ENCODE results near the gene PASK.

Gene PASK

GRCh38 chr2:241081643-241082340 lies 67.5 kb downstream of the PASK start:
- no peak for DNase-seq (ENCODE audit: low read depth)

GRCh38 chr2:241081190-241081642 lies 68.1 kb downstream of the PASK start:
- DNase-seq (ENCODE audit: low read depth): no peak

DNA sequence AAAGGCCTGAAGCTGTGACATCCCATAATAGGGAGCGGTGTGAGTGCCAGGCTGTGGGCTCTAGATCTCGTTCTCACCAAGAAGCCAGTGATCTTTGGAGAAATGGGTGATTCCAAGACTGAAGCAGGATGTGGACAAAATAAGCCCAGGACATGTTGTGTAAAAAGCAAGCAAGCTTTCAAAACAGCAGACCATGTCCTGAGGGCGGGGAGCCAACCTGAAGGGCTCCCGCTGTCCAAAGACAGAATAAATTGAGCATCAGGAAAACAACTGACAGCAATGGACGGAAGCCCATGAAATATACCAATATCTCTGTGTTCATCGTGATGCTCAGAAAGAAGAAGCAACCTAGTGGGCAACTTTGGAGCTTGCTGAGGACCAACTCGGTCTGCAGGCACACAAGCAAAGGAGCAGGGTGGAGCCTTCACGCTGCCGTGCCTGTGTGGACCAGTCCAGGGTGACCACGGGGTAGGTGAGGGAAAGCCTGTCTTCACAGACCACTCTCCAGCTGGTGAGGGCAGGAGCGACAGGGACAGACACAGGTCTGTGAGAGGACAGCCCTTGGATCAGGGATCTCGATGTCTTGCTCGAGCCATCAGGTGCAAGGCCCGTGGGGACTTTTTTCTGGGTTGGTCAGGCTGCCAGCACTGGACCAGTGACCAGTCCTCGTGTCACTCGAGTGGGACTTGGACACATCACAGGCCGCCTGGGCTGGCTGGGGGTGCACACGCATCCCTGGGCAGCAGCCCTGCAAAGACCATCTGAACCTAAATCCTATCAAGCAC lies 68.7 kb downstream of the PASK start:
- DNase-seq (ENCODE audit: low read depth): no peak

DNA sequence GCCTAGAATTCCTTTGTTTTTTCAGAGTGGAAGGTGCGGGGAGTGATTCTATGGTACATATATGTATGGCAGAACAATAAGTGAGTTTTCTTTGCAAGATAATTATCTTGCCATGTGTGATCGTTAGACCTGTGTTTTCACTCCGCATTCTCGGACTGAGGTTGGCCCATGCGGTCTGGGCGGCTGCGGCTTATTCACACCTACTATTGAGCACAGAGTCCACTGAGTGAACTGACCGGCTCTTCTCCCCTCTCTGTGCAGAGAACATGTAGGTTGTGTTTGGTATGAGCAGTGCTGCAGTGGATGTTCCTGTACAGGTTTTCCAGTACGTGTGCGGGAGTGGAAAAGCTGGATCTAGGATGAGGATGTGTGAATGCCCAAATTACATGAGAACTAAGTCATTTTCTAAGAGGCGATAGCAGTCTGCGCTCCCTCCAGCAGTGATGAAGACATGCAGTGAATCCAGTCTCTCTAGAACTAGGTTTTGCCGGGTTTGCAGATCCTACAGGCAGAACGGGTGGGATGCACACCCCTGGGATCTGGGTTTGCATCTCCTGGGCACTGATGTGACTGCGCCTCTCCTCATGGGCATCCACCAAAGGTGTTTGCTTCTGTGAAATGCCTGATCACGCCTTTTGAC lies 74.3 kb downstream of the PASK start:
- DNase-seq (ENCODE audit: low read depth): no peak

- DNase-seq (ENCODE audit: low read depth): no peak
These were observed 75.0 kb downstream of the PASK start for GRCh38 chr2:241074065-241074818.

DNA sequence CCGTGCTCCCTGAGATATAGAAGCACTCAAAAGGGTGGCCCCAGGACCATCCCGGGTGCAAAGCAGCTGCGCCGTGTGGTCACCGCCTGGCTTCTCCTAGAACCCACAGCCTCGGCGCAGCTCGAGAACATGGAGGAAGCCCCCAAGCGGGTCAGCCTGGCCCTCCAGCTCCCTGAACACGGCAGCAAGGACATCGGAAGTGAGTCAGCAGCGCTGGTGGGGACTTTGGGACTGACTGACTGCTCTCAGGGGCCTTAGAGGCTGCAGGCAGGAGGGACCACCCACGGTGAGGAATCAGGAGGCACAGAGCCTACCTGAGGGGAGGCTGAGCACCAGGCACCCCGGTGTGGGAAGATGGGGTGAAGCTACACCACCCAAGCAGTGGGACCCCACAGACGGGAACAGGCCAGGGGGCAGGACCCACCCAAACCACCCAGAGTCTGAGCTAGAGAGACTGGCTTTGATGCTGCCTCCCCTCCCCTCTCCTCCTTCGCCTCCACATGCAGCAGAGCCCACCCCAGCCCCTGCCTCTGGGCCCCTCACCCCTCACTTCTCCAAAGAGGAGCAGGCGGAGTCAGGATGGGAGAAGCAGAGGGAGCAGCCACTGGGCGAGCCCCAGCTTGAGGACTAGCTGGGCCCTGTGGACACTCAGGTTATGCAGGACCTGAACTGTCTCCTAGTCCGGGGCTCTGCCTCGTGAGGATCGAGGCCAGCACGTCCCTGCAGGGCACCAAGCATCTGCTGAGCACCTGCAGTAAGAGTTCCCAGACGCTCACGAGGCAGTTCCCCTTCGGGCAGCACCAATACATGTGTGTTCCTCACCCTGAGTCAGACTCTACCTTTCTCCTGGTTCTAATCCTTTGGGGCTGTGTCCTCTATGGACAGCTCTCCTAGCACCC lies 75.9 kb downstream of the PASK start:
- DNase-seq (ENCODE audit: low read depth): no peak

DNA sequence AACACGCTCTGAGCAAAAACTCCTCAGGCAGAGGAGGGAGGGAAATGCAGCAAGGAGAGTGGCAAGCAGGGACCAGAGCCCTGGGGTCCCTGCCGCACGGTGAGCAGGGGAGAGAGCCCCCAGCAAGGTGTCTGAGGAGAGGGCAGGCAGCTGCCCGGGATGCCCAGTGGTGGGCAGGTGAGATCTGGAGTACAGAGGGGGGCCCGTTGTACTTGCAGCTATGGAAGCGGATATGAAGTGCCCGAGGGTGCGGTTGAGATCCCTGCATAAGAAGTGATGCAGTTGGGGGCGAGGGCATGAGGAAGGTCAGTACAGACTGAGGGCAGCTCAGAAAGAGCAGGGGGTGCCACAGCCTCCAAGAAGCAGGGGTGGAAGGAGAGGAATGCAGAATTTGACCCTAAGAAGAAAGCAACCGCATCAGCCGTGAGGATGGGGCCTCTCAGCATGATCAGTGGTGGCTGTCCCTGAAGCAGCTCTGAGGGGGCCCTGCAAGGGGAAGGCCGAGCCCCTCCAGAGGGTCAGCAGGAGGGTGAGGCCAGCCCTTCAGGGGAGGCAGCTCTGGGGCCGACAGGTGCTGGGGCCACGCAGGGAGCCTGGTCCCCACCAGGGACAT lies 76.6 kb downstream of the PASK start:
- no peak for DNase-seq (ENCODE audit: low read depth)

DNA sequence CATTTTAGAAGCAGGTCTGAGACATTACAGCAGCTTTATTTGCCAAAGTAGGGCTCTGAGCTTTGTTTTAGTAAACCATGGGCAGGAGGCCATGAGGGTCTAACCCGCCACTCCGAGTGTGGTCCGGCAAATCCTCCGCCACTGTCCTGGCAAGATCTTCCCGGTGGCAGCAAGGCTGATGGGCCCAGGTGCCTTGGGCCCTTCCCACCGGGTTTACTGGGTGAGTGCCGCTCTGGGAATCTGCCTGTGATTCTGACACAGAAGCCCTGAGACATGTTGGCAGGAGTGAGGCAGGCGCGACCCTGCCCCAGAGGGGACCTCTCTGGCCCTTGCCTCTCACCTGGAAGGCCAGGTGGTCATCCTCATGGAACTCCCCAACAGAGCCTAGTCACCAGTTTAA lies 77.1 kb downstream of the PASK start:
- DNase-seq (ENCODE audit: low read depth): no peak

DNA sequence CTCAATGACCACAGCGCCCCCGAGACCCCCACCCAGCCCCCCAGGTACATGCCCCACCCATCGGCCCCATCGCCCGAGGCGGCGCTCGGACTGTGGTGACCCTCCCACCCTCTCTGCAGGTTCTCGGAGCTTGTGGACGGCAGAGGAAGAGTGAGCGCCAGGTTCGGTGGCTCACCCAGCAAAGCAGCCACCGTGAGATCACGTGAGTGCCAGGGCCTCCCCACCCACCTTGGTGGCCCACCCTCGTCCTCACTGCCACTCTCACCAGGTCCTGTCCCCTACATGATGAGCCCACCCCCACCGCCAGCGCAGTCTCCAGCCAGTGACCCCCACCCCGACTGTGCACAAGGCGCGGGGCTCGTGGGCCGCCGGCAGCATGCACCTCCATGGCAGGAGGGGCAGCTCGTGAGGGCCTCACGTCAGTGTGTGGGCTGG lies 77.6 kb downstream of the PASK start:
- no peak for DNase-seq (ENCODE audit: low read depth)

DNA sequence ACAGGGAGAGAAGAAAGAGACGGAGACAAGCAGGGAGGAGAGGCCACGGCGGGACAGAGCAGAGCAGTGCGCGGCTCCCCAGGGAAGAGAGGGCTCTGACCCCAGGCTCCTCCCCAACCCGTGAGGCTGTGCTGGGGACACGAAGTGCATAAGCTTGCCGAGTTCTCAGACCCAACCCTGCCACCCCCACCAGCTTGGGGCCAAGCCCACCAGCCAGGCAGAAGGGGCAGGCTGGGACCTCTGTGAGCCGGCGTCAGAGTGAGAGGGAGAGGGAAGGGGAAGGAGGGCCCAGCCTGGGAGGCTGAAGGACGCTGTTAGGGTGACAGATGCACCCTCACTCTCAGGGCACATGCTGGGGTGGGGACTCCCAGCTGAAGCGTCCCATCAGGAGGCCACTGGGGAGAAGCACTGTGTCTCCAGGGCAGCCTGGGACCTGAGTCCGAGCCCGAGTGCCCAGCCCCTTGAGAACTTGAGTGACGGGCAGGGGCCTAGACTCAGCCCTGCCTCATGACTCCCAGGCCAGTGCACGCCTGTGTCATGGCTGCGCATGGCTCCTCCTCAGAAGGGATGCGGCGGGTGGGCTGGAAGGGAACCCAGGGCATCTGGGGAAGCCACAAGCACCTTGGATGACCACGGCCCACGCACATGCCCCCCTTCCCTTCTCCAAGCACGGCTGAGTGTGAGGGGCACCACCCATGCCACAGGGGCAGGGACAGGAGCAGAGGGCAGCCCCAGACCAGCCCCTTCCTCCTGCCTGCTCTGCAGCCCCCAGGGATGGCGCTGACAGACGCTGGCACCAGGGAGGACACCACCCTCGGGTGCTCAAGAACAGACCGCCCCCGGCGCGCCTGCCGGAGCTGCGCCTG lies 78.2 kb downstream of the PASK start:
- no peak for DNase-seq (ENCODE audit: low read depth)

DNA sequence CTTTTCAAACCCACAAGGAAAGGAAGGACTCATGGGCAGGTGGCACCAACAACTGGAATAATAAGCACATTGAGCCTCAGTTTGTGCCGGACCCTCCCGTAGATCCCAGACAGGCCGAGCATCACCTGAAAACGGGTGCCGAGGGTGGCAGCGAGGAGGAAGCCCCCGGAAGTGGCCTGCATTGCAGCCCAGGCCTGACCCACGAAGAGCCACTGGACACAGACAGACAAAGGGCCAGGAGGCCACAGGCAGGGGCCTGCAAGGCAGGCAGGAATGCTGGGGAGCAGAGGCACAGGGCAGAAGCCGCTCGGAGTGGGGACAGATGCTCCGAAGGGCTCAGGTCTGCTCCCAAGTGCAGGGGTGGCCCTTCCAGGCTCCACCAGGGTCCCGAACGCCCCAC lies 78.9 kb downstream of the PASK start:
- DNase-seq (ENCODE audit: low read depth): no peak

- DNase-seq (ENCODE audit: low read depth): no peak
These were observed 79.4 kb downstream of the PASK start for GRCh38 chr2:241069821-241070281.

DNA sequence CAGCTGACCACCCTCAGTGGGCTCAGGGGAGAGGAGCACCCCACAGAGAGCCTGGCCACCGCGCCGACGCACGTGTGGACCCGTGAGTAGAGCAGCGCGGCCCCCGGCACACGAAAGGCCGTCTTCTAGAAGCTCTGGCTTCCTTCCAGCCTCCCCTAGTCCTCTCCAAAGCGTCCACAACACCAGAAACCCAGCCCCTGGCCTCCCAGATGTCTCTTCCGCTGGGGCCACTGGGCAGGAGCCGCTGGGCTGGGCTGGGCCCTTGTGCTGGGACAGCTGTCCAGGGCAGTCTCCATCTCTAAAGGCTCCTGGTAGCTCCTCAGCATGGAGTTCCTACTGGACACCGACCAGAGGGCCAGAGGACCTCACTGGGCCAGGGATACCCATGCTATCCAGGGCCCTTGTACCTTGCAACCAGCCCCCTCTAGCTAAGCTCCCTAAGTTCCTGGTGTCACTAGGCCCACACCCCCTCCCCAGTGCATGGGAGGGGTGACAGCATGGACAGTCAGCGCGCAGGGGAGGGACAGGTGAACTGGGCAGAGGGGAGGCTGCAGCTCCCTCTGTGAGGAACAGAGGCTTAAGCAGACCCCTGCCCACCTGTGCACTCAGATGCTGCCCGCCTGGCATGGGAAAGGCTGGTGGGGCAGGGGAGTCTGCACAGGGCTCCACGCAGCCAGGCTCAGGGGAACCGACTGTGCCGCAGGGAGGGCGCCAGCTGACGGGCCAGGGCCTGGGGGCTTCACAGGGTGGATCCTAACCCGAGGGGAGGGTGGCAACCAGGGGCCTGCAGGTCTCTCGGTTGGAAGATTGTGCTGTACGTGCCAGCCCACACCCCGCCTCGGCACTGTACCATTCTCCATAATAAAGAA lies 80.1 kb downstream of the PASK start:
- DNase-seq (ENCODE audit: low read depth): no peak

DNA sequence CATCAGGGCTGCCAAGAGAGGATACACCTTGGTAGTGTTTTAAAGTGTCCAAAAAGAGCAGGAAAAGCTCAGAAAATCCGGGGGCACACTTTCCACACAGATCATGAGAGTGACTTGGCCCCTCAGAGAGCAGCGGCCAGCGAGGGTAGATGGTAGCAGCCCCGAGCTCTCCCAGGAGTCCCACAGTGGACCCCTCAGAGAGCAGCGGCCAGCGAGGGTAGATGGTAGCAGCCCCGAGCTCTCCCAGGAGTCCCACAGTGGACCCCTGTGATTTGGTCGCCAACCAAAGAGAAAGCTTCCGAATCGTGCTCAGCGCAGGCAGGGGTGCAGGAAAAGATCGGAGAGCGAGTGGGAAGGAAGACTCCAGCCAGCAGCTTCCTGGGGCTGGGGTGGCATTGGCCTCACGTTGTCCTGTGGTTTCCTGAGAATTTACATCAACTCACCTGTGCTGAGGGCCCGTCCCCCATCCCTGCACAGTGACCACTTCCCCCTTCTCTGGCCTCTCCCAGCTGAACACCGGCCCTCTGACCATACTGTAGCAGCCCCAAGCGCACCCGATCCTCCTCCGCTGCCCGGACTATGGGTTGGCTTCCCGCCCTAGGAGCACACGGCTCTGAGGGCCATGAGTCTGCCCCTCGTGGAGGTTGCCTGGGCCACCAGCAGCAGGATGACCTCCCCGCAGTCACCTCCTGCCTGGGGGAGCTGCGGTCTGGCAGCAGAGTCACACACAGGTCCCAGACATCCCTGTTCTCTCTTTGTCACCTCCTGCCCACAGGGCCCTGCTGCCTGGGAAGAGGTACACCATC lies 80.9 kb downstream of the PASK start:
- no peak for DNase-seq (ENCODE audit: low read depth)

DNA sequence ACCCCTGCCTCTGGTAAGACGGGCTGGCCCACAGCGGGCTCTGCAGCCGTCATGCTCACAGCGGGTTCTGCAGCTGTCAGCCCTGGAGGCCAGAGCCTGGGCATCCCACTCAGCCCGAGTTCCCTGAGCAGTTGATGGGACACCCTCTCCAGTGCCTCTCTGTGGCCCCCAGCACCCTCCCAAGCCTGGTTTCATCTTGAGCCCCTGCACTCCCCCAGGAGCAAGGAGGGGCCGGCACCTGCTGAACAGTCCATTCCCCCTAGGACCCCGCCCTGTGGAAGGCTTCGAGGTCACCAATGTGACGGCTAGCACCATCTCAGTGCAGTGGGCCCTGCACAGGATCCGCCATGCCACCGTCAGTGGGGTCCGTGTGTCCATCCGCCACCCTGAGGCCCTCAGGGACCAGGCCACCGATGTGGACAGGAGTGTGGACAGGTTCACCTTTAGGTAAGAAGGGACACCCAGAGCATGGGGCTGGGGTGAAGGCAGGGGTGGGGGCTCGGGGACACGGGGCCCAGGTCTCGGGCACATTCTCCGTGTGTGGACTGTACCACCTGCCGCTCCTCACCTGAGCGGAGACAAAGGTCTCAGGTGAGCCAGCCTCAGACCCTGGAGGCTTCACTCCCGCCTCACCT lies 81.7 kb downstream of the PASK start:
- no peak for DNase-seq (ENCODE audit: low read depth)

GRCh38 chr2:241066893-241067341 lies 82.4 kb downstream of the PASK start:
- DNase-seq (ENCODE audit: low read depth): no peak

- DNase-seq (ENCODE audit: low read depth): no peak
These were observed 82.9 kb downstream of the PASK start for GRCh38 chr2:241066171-241066892.
